Measurements from ENCODE around the gene UBE2Q2. TPM values are rescaled to one million over a fixed set of nuclear protein-coding genes. Genes with fewer than 3 reads are reported as not detected.

The UBE2Q2 gene
- total RNA-seq, 1 experiment from 2014 or later, result 18.1 TPM

- ChIA-PET CTCF (no interaction called here), POLR2A (ENCODE audit: low non-redundant PET) (no interaction called here)
- Histone ChIP-seq H3K36me3 (ENCODE audit: insufficient read depth, low read length, poor library complexity, severe bottlenecking) (no peaks in the 10 kb centered on the region), H3K4me1 (ENCODE audit: insufficient read depth, low read length, poor library complexity, severe bottlenecking) (no peaks in the 10 kb centered on the region), H3K4me3 (ENCODE audit: low read depth, low read length, poor library complexity, severe bottlenecking) (no peak overlapping the region), H3K9me3 (ENCODE audit: low read depth, low read length, poor library complexity, severe bottlenecking) (no peaks in the 10 kb centered on the region), H3K27me3 (replicated peaks; ENCODE audit: insufficient read depth, low read depth, low read length, poor library complexity) (no peaks in the 10 kb centered on the region), H3K27ac (ENCODE audit: low read depth, low read length, poor library complexity, severe bottlenecking) (no peak overlapping the region)
- no peak for TF ChIP-seq CTCF (conservative IDR thresholded peaks at IDR 0.05; ENCODE audit: low read depth, low read length)
- no peak for TF ChIP-seq EZH2 (IDR thresholded peaks at IDR 0.05; ENCODE audit: borderline replicate concordance, low read depth, low read length, poor library complexity, severe bottlenecking)
- BruUV-seq (replicated peaks), result no TSS peak
- intact Hi-C loops (cut with micrococcal nuclease; ENCODE audit: unreplicated experiment), result no loop called here
- DNase-seq (ENCODE audit: low spot score), result no peak
These were observed 11.1 kb upstream of the UBE2Q2 start for GRCh38 chr15:75832114-75832513.

GRCh38 chr15:75834021-75834420 is 9.2 kb upstream of the UBE2Q2 start:
- no peak for DNase-seq (ENCODE audit: low spot score)
- CTCF ChIA-PET, result no interaction called here
- no peak for TF ChIP-seq EZH2 (IDR thresholded peaks at IDR 0.05; ENCODE audit: borderline replicate concordance, low read depth, low read length, poor library complexity, severe bottlenecking)
- no peak for TF ChIP-seq CTCF (conservative IDR thresholded peaks at IDR 0.05; ENCODE audit: low read depth, low read length)
- Histone ChIP-seq H3K4me3 (ENCODE audit: low read depth, low read length, poor library complexity, severe bottlenecking) (no peak overlapping the region), H3K9me3 (ENCODE audit: low read depth, low read length, poor library complexity, severe bottlenecking) (no peaks in the 10 kb centered on the region), H3K4me1 (ENCODE audit: insufficient read depth, low read length, poor library complexity, severe bottlenecking) (no peaks in the 10 kb centered on the region), H3K27ac (ENCODE audit: low read depth, low read length, poor library complexity, severe bottlenecking) (no peak overlapping the region), H3K36me3 (ENCODE audit: insufficient read depth, low read length, poor library complexity, severe bottlenecking) (no peaks in the 10 kb centered on the region), H3K27me3 (replicated peaks; ENCODE audit: insufficient read depth, low read depth, low read length, poor library complexity) (no peaks in the 10 kb centered on the region)
- POLR2A ChIA-PET (ENCODE audit: low non-redundant PET), result no interaction called here
- BruUV-seq (replicated peaks), result no TSS peak
- intact Hi-C loops (cut with micrococcal nuclease; ENCODE audit: unreplicated experiment), result no loop called here

- TF ChIP-seq EZH2 (IDR thresholded peaks at IDR 0.05; ENCODE audit: borderline replicate concordance, low read depth, low read length, poor library complexity, severe bottlenecking) (no peak), CTCF (conservative IDR thresholded peaks at IDR 0.05; ENCODE audit: low read depth, low read length) (no peak)
These were observed 7.0 kb upstream of the UBE2Q2 start for GRCh38 chr15:75835990-75836958.

More at GRCh38 chr15:75835990-75836958, 7.0 kb upstream of the UBE2Q2 start:
- BruUV-seq (replicated peaks), result no TSS peak
- intact Hi-C loops (cut with micrococcal nuclease; ENCODE audit: unreplicated experiment), result no loop called here
- peaks cover 4% of the 10 kb centered on the region for H3K4me1 ChIP-seq (ENCODE audit: insufficient read depth, low read length, poor library complexity, severe bottlenecking)
- H3K9me3 ChIP-seq (ENCODE audit: low read depth, low read length, poor library complexity, severe bottlenecking), result no peaks in the 10 kb centered on the region
- POLR2A ChIA-PET (ENCODE audit: low non-redundant PET), result interaction anchor here (0.7 kb wide), 1 partner anchor 27 kb away, joined by 7 read pairs; no protein-coding TSS in a partner anchor
- CTCF ChIA-PET, result no interaction called here
- H3K27me3 ChIP-seq (replicated peaks; ENCODE audit: insufficient read depth, low read depth, low read length, poor library complexity), result no peaks in the 10 kb centered on the region
- H3K4me3 ChIP-seq (ENCODE audit: low read depth, low read length, poor library complexity, severe bottlenecking), result no peak overlapping the region
- H3K36me3 ChIP-seq (ENCODE audit: insufficient read depth, low read length, poor library complexity, severe bottlenecking), result no peaks in the 10 kb centered on the region
- H3K27ac ChIP-seq (ENCODE audit: low read depth, low read length, poor library complexity, severe bottlenecking), result no peak overlapping the region
- DNase-seq (ENCODE audit: low spot score), result no peak

All from A673 (cell line).